NOMO-1 treated with dmso at 0.1 percent for 144 hours (cell line): ENCODE data around the gene YTHDF1.
"Not testable (repeated sequence)": the region's sequence is repeated elsewhere in the genome, so short reads cannot be mapped to it uniquely, and the experiment has no call there.

ENCODE experiments used
- DNase-seq: peaks from one replicate; lab custom pipeline; 2025; ENCODE audit not compliant: unreplicated experiment; lab: John Stamatoyannopoulos, UW

Gene YTHDF1

GRCh38 chr20:63173552-63174191 is 42.3 kb downstream of the YTHDF1 start:
- no peak for DNase-seq

GRCh38 chr20:63172726-63173125 is 43.2 kb downstream of the YTHDF1 start:
- no peak for DNase-seq

- DNase-seq = no peak
These were observed 43.9 kb downstream of the YTHDF1 start for GRCh38 chr20:63171991-63172390.

- no peak for DNase-seq
These were observed 46.2 kb downstream of the YTHDF1 start for GRCh38 chr20:63169681-63170080.

GRCh38 chr20:63168861-63169260 is 47.1 kb downstream of the YTHDF1 start:
- DNase-seq = no peak

- DNase-seq = no peak
These were observed 47.9 kb downstream of the YTHDF1 start for GRCh38 chr20:63167918-63168520.

GRCh38 chr20:63167026-63167917 is 48.7 kb downstream of the YTHDF1 start:
- DNase-seq = no peak

- DNase-seq = no peak
These were observed 49.5 kb downstream of the YTHDF1 start for GRCh38 chr20:63166193-63167020.

GRCh38 chr20:63165356-63166192 is 50.4 kb downstream of the YTHDF1 start:
- DNase-seq = no peak

- no peak for DNase-seq
These were observed 51.2 kb downstream of the YTHDF1 start for GRCh38 chr20:63164484-63165355.

GRCh38 chr20:63163596-63164483 is 52.1 kb downstream of the YTHDF1 start:
- DNase-seq = no peak

- no peak for DNase-seq
These were observed 52.8 kb downstream of the YTHDF1 start for GRCh38 chr20:63163171-63163570.

- DNase-seq = no peak
These were observed 53.6 kb downstream of the YTHDF1 start for GRCh38 chr20:63162206-63162795.

- DNase-seq = no peak
These were observed 54.7 kb downstream of the YTHDF1 start for GRCh38 chr20:63161176-63161651.

GRCh38 chr20:63160641-63161175 is 55.2 kb downstream of the YTHDF1 start:
- no peak for DNase-seq

- no peak for DNase-seq
These were observed 55.9 kb downstream of the YTHDF1 start for GRCh38 chr20:63159826-63160640.

- DNase-seq = not testable (repeated sequence)
These were observed 56.7 kb downstream of the YTHDF1 start for GRCh38 chr20:63159251-63159650.
